Measurements from ENCODE around the gene MAGEB6.

DNA sequence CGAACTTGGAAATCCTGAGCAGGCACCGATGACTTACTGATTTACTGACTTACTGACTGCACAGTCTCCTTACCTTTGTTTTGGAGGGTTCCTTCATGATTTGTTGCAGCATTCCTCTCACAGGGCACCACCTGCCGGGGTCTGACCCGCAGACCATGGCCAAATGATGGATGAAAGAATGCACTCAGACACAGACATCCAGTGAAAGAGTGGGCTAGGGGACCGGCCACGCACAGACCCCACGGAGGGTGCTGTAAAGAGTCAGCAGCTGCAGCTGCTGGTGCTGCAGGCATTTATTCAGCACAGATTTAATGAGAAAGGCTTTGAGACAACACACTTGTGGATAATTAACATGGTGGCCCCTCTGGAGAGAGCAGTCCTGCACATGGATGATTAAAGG is 27.1 kb downstream of the MAGEB6 start:
- TF ChIP-seq EZH2 (IDR thresholded peaks at IDR 0.05; ENCODE audit: borderline replicate concordance, low read depth, low read length, severe bottlenecking) = no peak
- TF ChIP-seq, protein P1, sequence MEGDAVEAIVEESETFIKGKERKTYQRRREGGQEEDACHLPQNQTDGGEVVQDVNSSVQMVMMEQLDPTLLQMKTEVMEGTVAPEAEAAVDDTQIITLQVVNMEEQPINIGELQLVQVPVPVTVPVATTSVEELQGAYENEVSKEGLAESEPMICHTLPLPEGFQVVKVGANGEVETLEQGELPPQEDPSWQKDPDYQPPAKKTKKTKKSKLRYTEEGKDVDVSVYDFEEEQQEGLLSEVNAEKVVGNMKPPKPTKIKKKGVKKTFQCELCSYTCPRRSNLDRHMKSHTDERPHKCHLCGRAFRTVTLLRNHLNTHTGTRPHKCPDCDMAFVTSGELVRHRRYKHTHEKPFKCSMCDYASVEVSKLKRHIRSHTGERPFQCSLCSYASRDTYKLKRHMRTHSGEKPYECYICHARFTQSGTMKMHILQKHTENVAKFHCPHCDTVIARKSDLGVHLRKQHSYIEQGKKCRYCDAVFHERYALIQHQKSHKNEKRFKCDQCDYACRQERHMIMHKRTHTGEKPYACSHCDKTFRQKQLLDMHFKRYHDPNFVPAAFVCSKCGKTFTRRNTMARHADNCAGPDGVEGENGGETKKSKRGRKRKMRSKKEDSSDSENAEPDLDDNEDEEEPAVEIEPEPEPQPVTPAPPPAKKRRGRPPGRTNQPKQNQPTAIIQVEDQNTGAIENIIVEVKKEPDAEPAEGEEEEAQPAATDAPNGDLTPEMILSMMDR (IDR thresholded peaks at IDR 0.05; ENCODE audit: extremely low read depth in 1 of 2, insufficient read depth in 1 of 2, low read depth in 1 of 2, low read length in 2 of 2) = no peak
- TF ChIP-seq, protein P2, sequence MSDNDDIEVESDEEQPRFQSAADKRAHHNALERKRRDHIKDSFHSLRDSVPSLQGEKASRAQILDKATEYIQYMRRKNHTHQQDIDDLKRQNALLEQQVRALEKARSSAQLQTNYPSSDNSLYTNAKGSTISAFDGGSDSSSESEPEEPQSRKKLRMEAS (IDR thresholded peaks at IDR 0.05; ENCODE audit: insufficient read depth, insufficient read length) = no peak
- TF ChIP-seq POLR2A (IDR thresholded peaks at IDR 0.05; ENCODE audit: low read depth, low read length) = no peak
- no peak for TF ChIP-seq MYC (IDR thresholded peaks at IDR 0.05; ENCODE audit: low read depth, low read length)
- TF ChIP-seq POLR2AphosphoS5 (IDR thresholded peaks at IDR 0.05; ENCODE audit: insufficient read depth, low read depth, low read length) = no peak

Measured in endothelial cell of umbilical vein (primary cell).